Esophagus (tissue), 2 donors: ENCODE measurements around the gene LACTB. TPM values are rescaled to one million over a fixed set of nuclear protein-coding genes. Genes with fewer than 3 reads are reported as not detected.

Source experiments
- H3K27ac ChIP-seq, 2 donors: one replicate each; pipeline ENCODE4 v1.5.1; 2013; ENCODE audit warnings: low read depth in 2 of 2, mild to moderate bottlenecking in 2 of 2, inconsistent platforms in 1 of 2, low read length in 1 of 2, moderate library complexity in 1 of 2
- H3K27me3 ChIP-seq, 2 donors: one replicate each; pipeline ENCODE4 v1.6.1; 2013; ENCODE audit warnings: low read length in 2 of 2, control low read depth in 1 of 2, mild to moderate bottlenecking in 1 of 2; ENCODE audit not compliant: insufficient read depth in 2 of 2, control insufficient read depth in 1 of 2
- H3K36me3 ChIP-seq, 2 donors: one replicate each; pipeline ENCODE4 v1.6.1; 2013; ENCODE audit warnings: low read length in 1 of 2; ENCODE audit not compliant: control insufficient read depth in 2 of 2, insufficient read depth in 2 of 2
- H3K4me1 ChIP-seq, 2 donors: one replicate each; pipeline ENCODE4 v1.6.1; 2013; ENCODE audit warnings: low read length in 1 of 2; ENCODE audit not compliant: control insufficient read depth in 2 of 2, insufficient read depth in 2 of 2
- H3K4me3 ChIP-seq, 2 donors: one replicate each; pipeline ENCODE4 v1.5.1; 2013; ENCODE audit warnings: low read length in 2 of 2, mild to moderate bottlenecking in 2 of 2, low read depth in 1 of 2, moderate library complexity in 1 of 2
- H3K9me3 ChIP-seq, 2 donors: one replicate each; pipeline ENCODE4 v1.6.1; 2013; ENCODE audit warnings: mild to moderate bottlenecking in 2 of 2, low read depth in 1 of 2, low read length in 1 of 2, moderate library complexity in 1 of 2; ENCODE audit not compliant: control insufficient read depth in 2 of 2, insufficient read depth in 1 of 2
- WGBS, 2 donors: extraction: QIAGEN DNeasy Blood & Tissue Kit; methylation state at CpG; one replicate each; pipeline ENCODE4 v1.1.7; 2013; 5-methylcytosine and 5-hydroxymethylcytosine counted together
- polyA plus RNA-seq, 2 donors: library from polyadenylated mRNA; stranded (reverse); fragments of 200-250 nt; gene quantifications; one replicate each; pipeline ENCODE4 v1.2.3, GENCODE V29; 2013
- donor health status: healthy with polysubstance abuse.
- donor health status: Bipolar disorder and iron deficiency.

LACTB gene
- polyA plus RNA-seq, 2 donors: 6.8 to 8.6 TPM

DNA sequence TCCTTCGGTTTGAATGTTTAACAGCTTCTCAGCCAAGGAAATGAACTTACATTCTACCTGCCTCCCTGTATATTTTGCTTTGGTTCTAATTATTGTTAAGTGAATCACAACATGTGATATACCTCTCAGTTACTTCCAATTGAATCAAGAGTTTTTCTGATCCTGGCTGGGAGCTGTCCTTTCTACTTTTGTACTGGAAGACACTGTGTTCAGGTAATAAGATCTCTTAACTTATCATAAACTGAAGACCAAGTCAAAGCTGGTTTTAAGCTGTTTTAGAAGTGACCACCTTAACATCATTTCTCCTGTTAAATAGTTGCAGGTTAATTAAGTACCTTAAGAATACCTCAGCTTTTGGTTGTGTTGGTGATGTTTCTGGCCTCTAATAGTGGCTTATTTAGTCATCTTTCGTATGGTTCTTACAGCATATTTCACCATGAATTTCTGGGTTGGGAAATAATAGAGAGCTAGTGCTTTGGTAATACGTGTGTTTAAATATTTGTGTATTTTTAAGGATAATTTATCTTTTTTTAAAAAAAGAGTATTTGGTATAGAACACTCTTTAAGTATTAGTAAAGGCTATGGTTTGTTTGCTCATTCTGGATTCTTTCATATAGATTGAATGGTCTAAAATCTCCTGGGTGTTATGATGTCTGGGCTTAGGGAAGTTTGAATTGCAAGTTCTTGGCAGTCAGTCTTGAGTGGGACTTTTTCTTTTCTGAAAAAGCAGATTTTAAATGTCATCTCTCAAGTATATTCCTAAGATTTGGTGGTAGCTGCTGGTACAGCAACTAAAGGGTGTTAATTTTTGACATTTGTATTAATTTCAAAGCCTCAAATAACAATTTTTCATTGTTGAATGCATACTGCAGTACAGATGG lies 69.3 kb downstream of the LACTB start:
- WGBS, 2 donors: 50 to 55% methylated on average over 3 of the region's 3 CpGs
- no peaks in the 10 kb centered on the region for H3K9me3 ChIP-seq
- H3K36me3 ChIP-seq: no peaks in the 10 kb centered on the region
- H3K27me3 ChIP-seq: no peaks in the 10 kb centered on the region
- H3K4me3 ChIP-seq: peak overlapping the region in 1 of 2 donors; percentile 89
- H3K27ac ChIP-seq: no peak overlapping the region
- peaks cover 0 to 3% of the 10 kb centered on the region in 2 donors for H3K4me1 ChIP-seq

Other genes with a start within 250 kb of the LACTB start
- gene TPM1, start 79.1 kb upstream of the LACTB start, polyA plus RNA-seq: 100 to 1,000 TPM; 135 to 322 TPM
- gene RPS27L, start 35.6 kb downstream of the LACTB start, polyA plus RNA-seq: 10 to 100 TPM; 55.1 to 59.5 TPM
- 1 to 10 TPM; 1.9 to 2.8 TPM for gene RAB8B, start 67.7 kb downstream of the LACTB start, polyA plus RNA-seq
- 1 to 10 TPM; 1.6 to 2.0 TPM for gene APH1B, start 155.7 kb downstream of the LACTB start, polyA plus RNA-seq